Liver (tissue), 9 donors: ENCODE measurements around the gene PDLIM1. TPM values are rescaled to one million over a fixed set of nuclear protein-coding genes. Genes with fewer than 3 reads are reported as not detected.

Source experiments
- DNase-seq: peaks from one replicate; pipeline ENCODE4 v3.0.0-alpha.2; 2017; ENCODE audit warnings: low spot score
- H3K27ac ChIP-seq, 2 donors: one replicate each; pipeline ENCODE4 v1.7.0; 2013; ENCODE audit warnings: inconsistent platforms in 2 of 2, low read length in 2 of 2, control low read depth in 1 of 2, low read depth in 1 of 2, mild to moderate bottlenecking in 1 of 2
- H3K27me3 ChIP-seq, 4 donors: one replicate each; pipeline versions ENCODE4 v1.6.1 to v1.7.0; 2013; ENCODE audit warnings: low read length in 3 of 4, inconsistent platforms in 1 of 4, mild to moderate bottlenecking in 1 of 4, moderate library complexity in 1 of 4; ENCODE audit not compliant: control insufficient read depth in 4 of 4, insufficient read depth in 4 of 4
- H3K36me3 ChIP-seq, 4 donors: one replicate each; pipeline versions ENCODE4 v1.6.1 to v1.7.0; 2013; ENCODE audit warnings: low read length in 3 of 4, mild to moderate bottlenecking in 3 of 4, low read depth in 1 of 4, moderate library complexity in 1 of 4; ENCODE audit not compliant: control insufficient read depth in 4 of 4, insufficient read depth in 3 of 4
- H3K4me1 ChIP-seq, 4 donors: one replicate each; pipeline versions ENCODE4 v1.6.1 to v1.7.0; 2013; ENCODE audit warnings: low read length in 3 of 4, mild to moderate bottlenecking in 3 of 4, moderate library complexity in 1 of 4; ENCODE audit not compliant: control insufficient read depth in 4 of 4, insufficient read depth in 4 of 4
- H3K4me3 ChIP-seq, 3 donors: one replicate each; pipeline versions ENCODE4 v1.6.1 to v1.7.0; 2013; ENCODE audit warnings: low read length in 3 of 3, control low read depth in 1 of 3, low read depth in 1 of 3, mild to moderate bottlenecking in 1 of 3
- H3K9ac ChIP-seq, 2 donors: one replicate each; pipeline ENCODE4 v1.7.0; 2013; ENCODE audit warnings: low read length in 2 of 2, mild to moderate bottlenecking in 2 of 2, moderate library complexity in 2 of 2, control low read depth in 1 of 2, low read depth in 1 of 2
- H3K9me3 ChIP-seq, 4 donors: one replicate each; pipeline versions ENCODE4 v1.6.1 to v1.7.0; 2013; ENCODE audit warnings: low read length in 3 of 4; ENCODE audit not compliant: control insufficient read depth in 4 of 4
- ATF3 ChIP-seq: IDR thresholded peaks from 2 replicates; pipeline ENCODE4 v1.6.1; 2016; ENCODE audit warnings: antibody characterized with exemption
- EGR1 ChIP-seq, 2 donors: IDR thresholded peaks; 2 replicates each; pipeline ENCODE4 v1.6.1; 2016 to 2018; ENCODE audit warnings: antibody characterized with exemption in 2 of 2, low read depth in 2 of 2
- FOXA1 ChIP-seq: IDR thresholded peaks from 2 replicates; pipeline ENCODE4 v1.6.1; 2016; ENCODE audit warnings: antibody characterized with exemption
- FOXA2 ChIP-seq: IDR thresholded peaks from 2 replicates; pipeline ENCODE4 v1.6.1; 2016; ENCODE audit warnings: antibody characterized with exemption
- GABPA ChIP-seq, 2 donors: IDR thresholded peaks in 1 of 2; conservative IDR thresholded peaks in 1 of 2; 2 replicates each; pipeline ENCODE4 v1.6.1; 2016; ENCODE audit warnings: antibody characterized with exemption in 2 of 2, mild to moderate bottlenecking in 1 of 2, moderate library complexity in 1 of 2
- HNF4A ChIP-seq, 2 donors: conservative IDR thresholded peaks; 2 replicates each; pipeline ENCODE4 v1.6.1; 2016; ENCODE audit warnings: antibody characterized with exemption in 2 of 2, mild to moderate bottlenecking in 2 of 2
- HNF4G ChIP-seq: IDR thresholded peaks from 2 replicates; pipeline ENCODE4 v1.6.1; 2016; ENCODE audit warnings: antibody characterized with exemption
- JUND ChIP-seq, 2 donors: IDR thresholded peaks; 2 replicates each; pipeline ENCODE4 v1.6.1; 2016; ENCODE audit warnings: antibody characterized with exemption in 2 of 2
- MAX ChIP-seq: IDR thresholded peaks from 2 replicates; pipeline ENCODE4 v1.6.1; 2016; ENCODE audit warnings: antibody characterized with exemption
- NR2F2 ChIP-seq: IDR thresholded peaks from 2 replicates; pipeline ENCODE4 v1.6.1; 2016; ENCODE audit warnings: antibody characterized with exemption
- RAD21 ChIP-seq, 2 donors: IDR thresholded peaks; 2 replicates each; pipeline ENCODE4 v1.6.1; 2016; ENCODE audit warnings: antibody characterized with exemption in 2 of 2, mild to moderate bottlenecking in 2 of 2
- REST ChIP-seq: IDR thresholded peaks from 2 replicates; pipeline ENCODE4 v1.6.1; 2016; ENCODE audit warnings: antibody characterized with exemption, mild to moderate bottlenecking
- RXRA ChIP-seq, 2 donors: IDR thresholded peaks; 2 replicates each; pipeline ENCODE4 v1.6.1; 2017 to 2018; ENCODE audit warnings: antibody characterized with exemption in 2 of 2, mild to moderate bottlenecking in 1 of 2
- SP1 ChIP-seq: IDR thresholded peaks from 2 replicates; pipeline ENCODE4 v1.6.1; 2018; ENCODE audit warnings: antibody characterized with exemption, mild to moderate bottlenecking
- YY1 ChIP-seq: IDR thresholded peaks from 2 replicates; pipeline ENCODE4 v1.6.1; 2016; ENCODE audit warnings: antibody characterized with exemption, mild to moderate bottlenecking
- WGBS: extraction: QIAGEN DNeasy Blood & Tissue Kit; methylation state at CpG from one replicate; pipeline ENCODE4 v1.1.7; 2013; 5-methylcytosine and 5-hydroxymethylcytosine counted together
- polyA plus RNA-seq, 2 donors: library from polyadenylated mRNA; stranded (reverse) in 1 of 2; unstranded in 1 of 2; fragments of 200-250 nt in 1 of 2; fragments of >200 nt in 1 of 2; fragmentation: Nextera tagmentation in 1 of 2; extraction: Ambion mirVana in 1 of 2; gene quantifications; one replicate each; pipeline versions ENCODE4 v1.2.1 to v1.2.3, GENCODE V29; 2013 to 2015
- total RNA-seq, 2 donors: library from RNA; depleted of rRNA; stranded (reverse); fragments of >200 nt; gene quantifications; one replicate each; pipeline ENCODE4 v1.2.3, GENCODE V29; 2014
- TF ChIP-seq, protein P1 (sequence below): IDR thresholded peaks from 2 replicates; pipeline ENCODE4 v1.6.1; 2016; ENCODE audit warnings: antibody characterized with exemption
- donor health status: healthy.
- donor health status: healthy.
- donor health status: healthy.
- donor health status: healthy.
- donor health status: healthy.

The PDLIM1 gene
- total and polyA plus RNA-seq, 4 donors = 16.8 to 73.4 (median 44.5) TPM

DNA sequence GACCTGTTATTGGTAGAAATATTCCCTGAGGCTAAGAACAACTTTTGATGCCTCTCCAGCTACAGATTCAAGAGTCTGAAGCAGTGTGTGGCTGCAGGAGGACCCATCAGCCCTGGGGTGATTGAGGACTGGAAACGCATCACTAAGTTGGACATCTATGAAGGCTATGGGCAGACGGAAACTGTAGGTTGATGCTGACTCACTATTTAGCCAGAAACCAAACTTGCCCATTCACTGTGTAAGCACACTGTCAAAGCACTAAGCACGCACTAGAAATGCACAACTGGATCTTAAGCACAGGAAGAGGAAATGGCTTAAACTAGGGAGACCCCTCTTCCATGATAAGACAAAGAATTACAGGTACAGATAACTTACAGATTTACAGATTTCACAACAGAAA, 76.0 kb downstream of the PDLIM1 start:
- Histone ChIP-seq H3K9me3 (no peaks in the 10 kb centered on the region), H3K27me3 (no peaks in the 10 kb centered on the region), H3K4me1 (no peaks in the 10 kb centered on the region), H3K36me3 (no peaks in the 10 kb centered on the region), H3K9ac (no peak overlapping the region), H3K4me3 (no peak overlapping the region), H3K27ac (no peak overlapping the region)
- TF ChIP-seq SP1 (no peak), RXRA (IDR thresholded peaks at IDR 0.05) (no peak), GABPA (IDR thresholded peaks at IDR 0.05 in 1 of 2, conservative IDR thresholded peaks at IDR 0.05 in 1 of 2) (no peak), JUND (IDR thresholded peaks at IDR 0.05) (no peak), ATF3 (no peak), FOXA1 (no peak), EGR1 (IDR thresholded peaks at IDR 0.05; ENCODE audit: low read depth in 2 of 2) (no peak), HNF4G (no peak), RAD21 (IDR thresholded peaks at IDR 0.05) (no peak), FOXA2 (no peak), NR2F2 (no peak), MAX (no peak), YY1 (no peak), REST (no peak)
- TF ChIP-seq, protein P1, sequence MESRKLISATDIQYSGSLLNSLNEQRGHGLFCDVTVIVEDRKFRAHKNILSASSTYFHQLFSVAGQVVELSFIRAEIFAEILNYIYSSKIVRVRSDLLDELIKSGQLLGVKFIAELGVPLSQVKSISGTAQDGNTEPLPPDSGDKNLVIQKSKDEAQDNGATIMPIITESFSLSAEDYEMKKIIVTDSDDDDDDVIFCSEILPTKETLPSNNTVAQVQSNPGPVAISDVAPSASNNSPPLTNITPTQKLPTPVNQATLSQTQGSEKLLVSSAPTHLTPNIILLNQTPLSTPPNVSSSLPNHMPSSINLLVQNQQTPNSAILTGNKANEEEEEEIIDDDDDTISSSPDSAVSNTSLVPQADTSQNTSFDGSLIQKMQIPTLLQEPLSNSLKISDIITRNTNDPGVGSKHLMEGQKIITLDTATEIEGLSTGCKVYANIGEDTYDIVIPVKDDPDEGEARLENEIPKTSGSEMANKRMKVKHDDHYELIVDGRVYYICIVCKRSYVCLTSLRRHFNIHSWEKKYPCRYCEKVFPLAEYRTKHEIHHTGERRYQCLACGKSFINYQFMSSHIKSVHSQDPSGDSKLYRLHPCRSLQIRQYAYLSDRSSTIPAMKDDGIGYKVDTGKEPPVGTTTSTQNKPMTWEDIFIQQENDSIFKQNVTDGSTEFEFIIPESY = no peak
- DNase-seq = no peak
- WGBS = 86% methylated on average over 3 of the region's 3 CpGs

- Histone ChIP-seq H3K9me3 (no peaks in the 10 kb centered on the region), H3K27ac (no peak overlapping the region), H3K4me1 (no peaks in the 10 kb centered on the region), H3K4me3 (no peak overlapping the region), H3K36me3 (no peaks in the 10 kb centered on the region), H3K9ac (no peak overlapping the region), H3K27me3 (no peaks in the 10 kb centered on the region)
- 88% methylated on average over 2 of the region's 2 CpGs for WGBS
- DNase-seq = no peak
- no peak for TF ChIP-seq FOXA2
- no peak for TF ChIP-seq GABPA (IDR thresholded peaks at IDR 0.05 in 1 of 2, conservative IDR thresholded peaks at IDR 0.05 in 1 of 2)
- no peak for TF ChIP-seq JUND (IDR thresholded peaks at IDR 0.05)
- no peak for TF ChIP-seq FOXA1
- TF ChIP-seq HNF4G = no peak
- TF ChIP-seq NR2F2 = no peak
- TF ChIP-seq MAX = no peak
- no peak for TF ChIP-seq RXRA (IDR thresholded peaks at IDR 0.05)
- no peak for TF ChIP-seq YY1
- TF ChIP-seq ATF3 = no peak
- TF ChIP-seq RAD21 (IDR thresholded peaks at IDR 0.05) = no peak
- no peak for TF ChIP-seq HNF4A (conservative IDR thresholded peaks at IDR 0.05)
- TF ChIP-seq EGR1 (IDR thresholded peaks at IDR 0.05; ENCODE audit: low read depth in 2 of 2) = no peak
- TF ChIP-seq, protein P1 = no peak
These were observed 76.4 kb downstream of the PDLIM1 start for GRCh38 chr10:95214369-95214768.
